PC-3 (cell line): ENCODE results near the gene TSPAN32. TPM values are rescaled to one million over a fixed set of nuclear protein-coding genes. Genes with fewer than 3 reads are reported as not detected.

ENCODE experiments used
- ATAC-seq: fragments of 200-7000 bp; cut with Tn5 transposase; 2 replicates; pipeline ENCODE4 v1.9.1; 2020; ENCODE audit warnings: mild to moderate bottlenecking, moderate library complexity
- BruUV-seq: library from RNA; stranded (reverse); fragments of 400-500 nt; replicated peaks from 2 replicates; lab custom pipeline; 2021; lab: Mats Ljungman, UMichigan
- CTCF ChIA-PET: fragments of 300-600 bp; sonication (Branson Sonifier 250); formaldehyde crosslinking; loops from one replicate; lab custom pipeline; 2022; ENCODE audit warnings: antibody characterized with exemption; lab: Charles Lee
- POLR2A ChIA-PET: fragments of 300-600 bp; sonication (Branson Sonifier 250); formaldehyde crosslinking; loops from one replicate; lab custom pipeline; 2022; ENCODE audit warnings: antibody characterized with exemption; ENCODE audit not compliant: unreplicated experiment; lab: Charles Lee
- DNase-seq: peaks from one replicate; pipeline ENCODE4 v3.0.0-alpha.2; 2015
- H2AFZ ChIP-seq: fragments of 300-600 bp; sonication (generic); 2 replicates; pipeline ENCODE4 v1.6.0; 2016; ENCODE audit warnings: antibody characterized with exemption, low read length
- H3F3A ChIP-seq: fragments of 300-600 bp; sonication (generic); one replicate; pipeline ENCODE4 v1.6.0; 2017; ENCODE audit warnings: antibody characterized with exemption, low read length, control low read depth, mild to moderate bottlenecking; ENCODE audit not compliant: unreplicated experiment
- H3K27ac ChIP-seq: fragments of 300-600 bp; sonication (generic); 2 replicates; pipeline ENCODE4 v1.5.1; 2016; ENCODE audit warnings: mild to moderate bottlenecking, low read length
- H3K27me3 ChIP-seq: fragments of 300-600 bp; sonication (generic); 2 replicates; pipeline ENCODE4 v1.6.1; 2016; ENCODE audit warnings: low read length, mixed read lengths
- H3K36me3 ChIP-seq: fragments of 300-600 bp; sonication (generic); 2 replicates; pipeline ENCODE4 v1.6.1; 2016; ENCODE audit warnings: low read depth, mixed run types, low read length, mixed read lengths
- H3K4me1 ChIP-seq: fragments of 300-600 bp; sonication (generic); 2 replicates; pipeline ENCODE4 v1.5.1; 2016; ENCODE audit warnings: low read length; ENCODE audit not compliant: insufficient read depth
- H3K4me2 ChIP-seq: fragments of 300-600 bp; sonication (generic); 2 replicates; pipeline ENCODE4 v1.6.0; 2016; ENCODE audit warnings: low read length
- H3K4me3 ChIP-seq: fragments of 300-600 bp; sonication (generic); 2 replicates; pipeline ENCODE4 v1.5.1; 2016; ENCODE audit warnings: mild to moderate bottlenecking, low read length, mixed read lengths
- H3K79me2 ChIP-seq: fragments of 300-600 bp; sonication (generic); 2 replicates; pipeline ENCODE4 v1.6.1; 2017; ENCODE audit warnings: low read length, mixed read lengths
- H3K9ac ChIP-seq: fragments of 300-600 bp; sonication (generic); 2 replicates; pipeline ENCODE4 v1.6.0; 2016; ENCODE audit warnings: mild to moderate bottlenecking, low read length
- H3K9me2 ChIP-seq: fragments of 300-600 bp; sonication (generic); replicated peaks from 2 replicates; pipeline ENCODE4 v1.6.1; 2016; ENCODE audit warnings: mixed run types, low read length, mixed read lengths
- H3K9me3 ChIP-seq: fragments of 300-600 bp; sonication (generic); 2 replicates; pipeline ENCODE4 v1.6.1; 2016; ENCODE audit warnings: low read length, mixed read lengths
- H4K20me1 ChIP-seq: fragments of 300-600 bp; sonication (generic); 2 replicates; pipeline ENCODE4 v1.6.1; 2016; ENCODE audit warnings: low read length, mixed read lengths
- CTCF ChIP-seq: fragments of 300-600 bp; sonication (generic); conservative IDR thresholded peaks from 2 replicates; pipeline ENCODE4 v1.5.1; 2017; ENCODE audit warnings: antibody characterized with exemption, low read depth, mild to moderate bottlenecking, low read length
- EZH2 ChIP-seq: fragments of 300-600 bp; sonication (generic); IDR thresholded peaks from one replicate; pipeline ENCODE4 v1.6.1; 2017; ENCODE audit warnings: antibody characterized with exemption, mild to moderate bottlenecking, low read length; ENCODE audit not compliant: unreplicated experiment
- EZH2phosphoT487 ChIP-seq: fragments of 300-600 bp; sonication (generic); IDR thresholded peaks from 2 replicates; pipeline ENCODE4 v1.6.1; 2018; ENCODE audit warnings: mild to moderate bottlenecking, antibody characterized with exemption, low read length, borderline replicate concordance
- intact Hi-C: fragments of 100-400 bp; cut with micrococcal nuclease; formaldehyde crosslinking; loops from 2 replicates; pipeline ENCODE4 v1.9.0; 2023
- total RNA-seq: library from RNA; depleted of rRNA; stranded (reverse); fragments of >200 nt; gene quantifications from 2 replicates; pipeline ENCODE4 v1.2.3, GENCODE V29; 2014

The TSPAN32 gene
- total RNA-seq, 1 experiment from 2014 or later = not detected

DNA sequence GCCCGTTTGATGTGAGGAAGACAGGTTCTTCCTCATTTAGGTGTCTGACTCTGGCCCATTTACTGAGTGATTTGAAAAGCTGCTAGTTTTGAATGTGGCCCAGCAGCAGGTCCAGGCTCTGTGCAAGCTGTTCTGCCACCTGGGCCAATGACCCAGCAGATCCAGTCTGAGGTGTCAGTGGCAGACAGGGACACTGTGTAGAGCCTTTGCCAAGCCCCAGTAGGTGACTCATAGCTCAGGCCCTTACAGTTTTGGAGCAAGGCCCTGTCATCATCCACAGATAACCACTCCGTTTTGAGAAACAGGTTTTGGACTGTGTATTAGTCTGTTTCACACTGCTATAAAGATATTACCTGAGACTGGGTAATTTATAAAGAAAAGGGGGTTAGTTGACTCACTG, 23.9 kb downstream of the TSPAN32 start:
- Histone ChIP-seq H4K20me1 (no peaks in the 10 kb centered on the region), H3K9me3 (no peaks in the 10 kb centered on the region), H2AFZ (no peak overlapping the region), H3K36me3 (no peaks in the 10 kb centered on the region), H3K9me2 (no peaks in the 10 kb centered on the region), H3K4me2 (no peak overlapping the region), H3F3A (no peaks in the 10 kb centered on the region), H3K4me1 (peaks cover 8% of the 10 kb centered on the region; the same call in 1 of the 2 replicates), H3K27ac (0 out of 2 replicates have a peak overlapping the region, but pooled peaks have one; percentile 12), H3K4me3 (no peak overlapping the region), H3K27me3 (no peaks in the 10 kb centered on the region), H3K79me2 (no peaks in the 10 kb centered on the region), H3K9ac (no peak overlapping the region)
- POLR2A ChIA-PET = no interaction called here
- DNase-seq (peak; percentile 81), ATAC-seq (peak; percentile 99)
- CTCF ChIA-PET = no interaction called here
- TF ChIP-seq CTCF = no peak
- no peak for TF ChIP-seq EZH2
- TF ChIP-seq EZH2phosphoT487 = no peak
- no TSS peak for BruUV-seq
- intact Hi-C loops = no loop called here

DNA sequence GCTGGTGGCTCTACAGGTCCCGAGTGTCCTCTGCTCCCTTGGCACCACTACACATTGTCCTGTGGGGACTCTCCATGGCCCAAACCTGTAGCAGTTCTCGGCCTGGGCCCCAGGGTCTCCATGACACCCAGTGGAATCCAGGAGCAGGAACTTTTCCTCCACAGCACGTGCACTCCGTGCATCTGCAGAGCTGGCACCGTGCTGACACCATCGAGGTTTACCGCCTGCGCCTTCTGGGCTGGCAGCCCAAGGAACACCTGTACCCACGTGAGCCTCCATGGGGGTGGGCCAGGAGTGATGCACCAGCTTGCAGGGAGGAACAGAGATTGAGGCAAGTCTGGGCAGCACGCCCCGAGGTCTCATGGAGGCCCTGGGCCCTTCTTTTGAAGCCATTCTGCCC, 25.2 kb downstream of the TSPAN32 start:
- Histone ChIP-seq H3K27ac (no peak overlapping the region), H2AFZ (no peak overlapping the region), H3K4me1 (peaks cover 8% of the 10 kb centered on the region; the same call in 1 of the 2 replicates), H3K9me2 (no peaks in the 10 kb centered on the region), H3K79me2 (no peaks in the 10 kb centered on the region), H3K4me2 (no peak overlapping the region), H3K36me3 (no peaks in the 10 kb centered on the region), H3K27me3 (no peaks in the 10 kb centered on the region), H3K9me3 (no peaks in the 10 kb centered on the region), H3K9ac (no peak overlapping the region), H4K20me1 (no peaks in the 10 kb centered on the region), H3K4me3 (no peak overlapping the region), H3F3A (no peaks in the 10 kb centered on the region)
- DNase-seq = no peak
- CTCF ChIA-PET = no interaction called here
- BruUV-seq = no TSS peak
- ATAC-seq = no peak
- POLR2A ChIA-PET = no interaction called here
- TF ChIP-seq EZH2phosphoT487 (no peak), EZH2 (no peak), CTCF (no peak)
- intact Hi-C loops = no loop called here

GRCh38 chr11:2328021-2328420, 26.2 kb downstream of the TSPAN32 start:
- Histone ChIP-seq H3K4me3 (no peak overlapping the region), H4K20me1 (no peaks in the 10 kb centered on the region), H3K9ac (no peak overlapping the region), H3K27me3 (no peaks in the 10 kb centered on the region), H3K4me1 (peaks cover 8% of the 10 kb centered on the region; the same call in 1 of the 2 replicates), H3K4me2 (no peak overlapping the region), H3K9me3 (no peaks in the 10 kb centered on the region), H3K36me3 (no peaks in the 10 kb centered on the region), H2AFZ (no peak overlapping the region), H3K9me2 (no peaks in the 10 kb centered on the region), H3F3A (no peaks in the 10 kb centered on the region), H3K27ac (no peak overlapping the region), H3K79me2 (no peaks in the 10 kb centered on the region)
- DNase-seq (no peak), ATAC-seq (no peak)
- POLR2A ChIA-PET = no interaction called here
- intact Hi-C loops = no loop called here
- BruUV-seq = no TSS peak
- TF ChIP-seq EZH2 = no peak
- TF ChIP-seq CTCF = no peak
- no peak for TF ChIP-seq EZH2phosphoT487
- CTCF ChIA-PET = no interaction called here
